Left kidney (tissue), 2 donors: Measurements from ENCODE around the gene KBTBD12. TPM values are rescaled to one million over a fixed set of nuclear protein-coding genes. Genes with fewer than 3 reads are reported as not detected.

Experiments used
- DNase-seq: peaks from one replicate; pipeline ENCODE4 v3.0.0-alpha.2; 2013
- polyA plus RNA-seq: library from polyadenylated mRNA; unstranded; fragments of 120-200 nt; gene quantifications from one replicate; pipeline ENCODE4 v1.2.1, GENCODE V29; 2013; ENCODE audit not compliant: insufficient read length

The KBTBD12 gene
- polyA plus RNA-seq, 1 donor: 1.5 TPM

DNA sequence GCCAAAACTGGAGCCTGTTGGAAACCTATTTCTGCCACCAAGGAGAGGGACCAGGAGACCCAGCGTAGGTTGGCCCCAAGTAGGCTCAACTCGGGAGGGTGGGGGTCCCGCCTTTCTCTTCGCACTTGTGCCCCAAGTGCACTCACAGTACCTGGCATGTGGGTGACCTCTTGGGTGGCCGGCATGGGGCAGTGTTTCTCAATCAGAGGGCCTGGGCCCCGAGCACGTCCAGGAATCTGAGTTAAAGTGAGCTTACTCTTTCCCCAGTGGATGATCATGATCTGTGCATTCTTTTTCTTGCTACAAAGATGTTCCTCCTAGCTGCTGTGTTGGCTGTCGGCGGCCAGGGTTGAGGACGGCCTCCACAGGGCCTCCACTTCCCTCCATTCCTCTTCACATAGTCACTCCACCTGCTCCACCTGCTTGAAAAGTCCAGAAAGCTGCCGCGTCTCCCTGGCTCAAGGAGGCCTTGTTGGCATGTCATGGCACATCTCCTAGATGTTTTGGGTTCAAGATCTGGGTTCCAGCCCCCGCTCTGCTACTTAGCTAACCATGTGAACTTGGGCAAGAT is 70.7 kb downstream of the KBTBD12 start:
- DNase-seq: no peak

DNA sequence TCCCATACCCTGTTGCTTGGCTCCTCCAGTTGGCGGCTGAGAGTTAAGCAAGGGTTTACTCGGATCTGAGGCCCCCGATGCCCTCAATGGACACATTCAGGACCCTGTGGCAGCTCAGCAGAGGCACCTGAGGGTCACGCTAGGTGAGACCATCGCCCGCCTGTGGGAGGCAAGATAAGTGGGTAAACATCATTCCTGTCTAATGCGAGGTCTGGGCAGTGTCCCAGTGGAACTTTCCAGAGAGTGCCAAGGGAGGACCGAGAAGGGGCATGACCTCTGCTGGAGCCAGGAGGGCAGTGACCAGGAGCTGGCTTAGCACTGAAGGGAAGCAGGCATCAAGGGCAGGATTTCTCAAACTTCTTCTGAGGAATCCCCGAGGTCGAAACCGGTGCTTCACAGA is 71.8 kb downstream of the KBTBD12 start:
- DNase-seq: no peak

- DNase-seq: no peak
Measured at GRCh38 chr3:127987309-127987995, 72.4 kb downstream of the KBTBD12 start.

DNA sequence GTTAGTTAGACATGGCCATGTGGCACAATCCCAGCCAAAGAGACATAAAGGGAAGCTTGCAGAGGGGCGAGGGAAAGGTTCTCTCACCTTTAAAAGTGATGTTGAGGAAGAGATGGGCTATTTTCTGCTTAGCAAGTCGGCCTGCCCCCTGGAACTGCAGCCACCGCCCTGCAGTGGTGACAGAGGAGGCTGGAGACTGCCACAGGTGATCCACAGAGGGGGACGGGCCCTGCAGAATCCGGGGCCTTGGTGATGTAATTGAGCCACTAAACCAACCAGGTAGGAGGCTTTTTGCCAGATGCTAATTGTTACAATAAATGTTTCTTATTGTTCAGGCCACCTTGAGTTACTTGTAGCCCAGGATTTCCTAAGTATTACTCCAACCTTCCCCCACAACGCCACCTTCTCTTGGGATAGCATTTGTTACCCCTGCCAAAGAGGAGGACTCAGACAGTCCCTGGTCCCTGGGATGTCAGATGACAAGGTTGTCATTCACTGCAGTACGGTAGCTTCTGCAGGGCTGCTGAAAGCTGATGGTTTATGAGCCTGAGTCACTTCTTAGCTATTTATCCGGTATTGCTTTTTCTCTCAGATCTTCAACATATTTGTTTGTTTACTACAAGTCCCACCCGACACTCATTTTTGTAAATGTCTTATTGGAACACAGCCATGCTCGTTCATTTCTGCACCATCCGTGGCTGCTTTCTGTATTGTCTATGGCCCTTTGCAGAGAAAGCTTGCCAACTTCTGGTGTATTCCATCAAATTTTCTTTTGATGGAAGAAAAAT is 73.9 kb downstream of the KBTBD12 start:
- DNase-seq: no peak

DNA sequence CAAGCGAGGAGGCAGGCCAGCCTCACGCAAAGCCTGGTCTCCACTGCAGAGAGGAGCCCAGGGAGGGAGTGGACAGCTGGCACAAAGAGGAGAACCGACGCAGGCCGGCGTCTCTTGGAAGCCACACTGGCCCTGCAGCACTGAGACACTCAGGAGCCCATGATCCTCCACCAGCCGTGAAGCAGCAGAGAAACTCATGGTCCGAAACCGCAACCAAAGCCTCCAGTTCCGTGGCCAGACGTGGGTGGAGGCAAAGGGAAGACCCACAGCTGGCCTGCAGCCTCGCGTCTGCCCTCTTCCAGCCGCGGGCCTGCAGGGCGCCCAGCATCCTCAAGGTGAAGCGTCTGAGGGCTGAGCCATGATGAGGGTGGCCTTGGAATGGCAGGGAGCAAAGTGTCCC is 75.0 kb downstream of the KBTBD12 start:
- no peak for DNase-seq

- no peak for DNase-seq
Measured at GRCh38 chr3:127990461-127990860, 75.4 kb downstream of the KBTBD12 start.

- no peak for DNase-seq
Measured at GRCh38 chr3:127991251-127991650, 76.2 kb downstream of the KBTBD12 start.

DNA sequence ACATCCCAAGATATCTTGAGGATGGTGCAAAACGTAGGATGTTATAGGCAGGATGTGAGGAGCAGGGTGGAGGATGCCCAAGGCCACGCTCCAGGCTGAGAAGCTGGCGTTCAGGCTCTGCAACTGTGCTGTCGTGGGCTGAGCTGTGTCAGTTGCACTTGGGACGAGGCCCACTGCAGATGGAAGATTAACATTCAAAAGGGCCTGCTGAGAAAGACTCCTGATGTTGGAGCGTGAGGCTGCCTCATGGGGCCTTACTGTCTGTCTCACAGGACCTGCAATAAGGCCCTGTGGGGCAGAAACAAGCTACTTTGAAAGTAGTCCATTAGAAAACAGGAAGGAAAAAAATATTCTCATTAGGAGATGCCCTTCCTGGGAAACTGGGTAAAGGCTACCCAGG is 76.6 kb downstream of the KBTBD12 start:
- DNase-seq: no peak

GRCh38 chr3:127992127-127992526 is 77.1 kb downstream of the KBTBD12 start:
- DNase-seq: no peak

- DNase-seq: no peak
Measured at GRCh38 chr3:127994011-127994410, 79.0 kb downstream of the KBTBD12 start.

DNA sequence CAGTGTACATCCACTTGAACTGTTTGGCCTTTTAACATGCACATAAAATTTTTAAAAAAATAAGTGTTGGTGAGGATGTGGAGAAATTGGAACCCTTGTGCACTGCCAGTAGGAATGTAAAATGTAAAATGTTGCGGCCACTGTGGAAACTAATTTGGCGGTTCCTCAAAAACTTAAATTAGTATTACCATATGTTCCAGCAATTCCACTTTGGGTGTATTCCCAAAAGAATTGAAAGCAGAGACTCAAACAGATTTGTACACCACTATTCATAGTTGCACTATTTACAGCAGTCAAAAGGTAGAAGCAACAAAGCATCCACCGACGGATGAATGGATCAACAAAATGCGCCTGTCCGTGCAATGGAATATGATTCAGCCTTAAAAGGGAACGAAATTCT is 82.0 kb downstream of the KBTBD12 start:
- DNase-seq: no peak

DNA sequence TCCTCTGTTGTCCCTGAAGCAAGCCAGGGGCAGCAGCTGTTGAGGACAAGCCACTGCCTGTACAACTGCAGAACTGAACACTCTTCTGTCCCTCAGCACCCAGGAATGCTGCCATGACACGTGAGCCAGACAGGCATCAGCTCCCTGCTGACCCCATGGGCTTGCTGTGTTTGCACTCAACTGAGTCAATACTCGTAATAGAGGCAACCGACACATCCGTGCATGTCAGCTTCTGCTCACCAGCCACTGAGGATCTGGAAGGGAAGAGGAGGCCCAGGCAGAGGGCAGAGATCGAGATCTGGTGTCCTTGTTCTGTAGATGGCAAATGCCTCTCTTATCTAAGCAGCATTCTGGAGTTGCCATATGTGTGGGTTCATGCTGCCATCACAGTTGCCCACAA is 82.9 kb downstream of the KBTBD12 start:
- DNase-seq: no peak

GRCh38 chr3:127998596-127998995 is 83.6 kb downstream of the KBTBD12 start:
- no peak for DNase-seq

DNA sequence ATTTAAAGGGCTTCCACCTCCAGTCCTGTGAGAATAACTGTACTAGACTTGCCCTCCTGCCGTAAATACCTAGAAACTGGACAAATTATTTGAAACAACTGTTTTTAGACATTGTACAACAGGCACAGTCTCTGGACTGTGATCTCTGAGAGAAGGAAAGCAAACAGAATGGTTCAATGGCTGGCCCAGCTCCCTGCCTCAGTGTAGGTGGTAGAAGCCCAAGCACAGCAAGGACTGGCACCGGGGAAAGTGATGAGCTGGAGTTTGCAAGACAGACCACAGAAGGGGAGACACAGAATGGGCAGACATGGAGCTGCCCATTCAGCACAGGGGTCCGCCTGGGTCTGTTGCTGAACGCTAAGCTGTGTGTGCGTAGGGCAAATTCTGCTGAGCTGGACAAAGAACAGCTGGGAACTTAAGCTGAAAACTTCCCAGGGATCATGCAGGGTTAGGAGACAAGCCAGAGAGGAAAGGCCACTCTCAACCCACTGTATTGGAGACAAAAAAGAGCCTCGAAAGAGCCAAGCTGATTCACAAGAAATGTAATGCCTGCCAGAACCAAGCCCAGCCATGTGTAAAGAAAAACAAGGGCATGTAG is 84.6 kb downstream of the KBTBD12 start:
- no peak for DNase-seq

GRCh38 chr3:128001576-128001975 is 86.5 kb downstream of the KBTBD12 start:
- no peak for DNase-seq

- no peak for DNase-seq
Measured at GRCh38 chr3:128004661-128005060, 89.6 kb downstream of the KBTBD12 start.

DNA sequence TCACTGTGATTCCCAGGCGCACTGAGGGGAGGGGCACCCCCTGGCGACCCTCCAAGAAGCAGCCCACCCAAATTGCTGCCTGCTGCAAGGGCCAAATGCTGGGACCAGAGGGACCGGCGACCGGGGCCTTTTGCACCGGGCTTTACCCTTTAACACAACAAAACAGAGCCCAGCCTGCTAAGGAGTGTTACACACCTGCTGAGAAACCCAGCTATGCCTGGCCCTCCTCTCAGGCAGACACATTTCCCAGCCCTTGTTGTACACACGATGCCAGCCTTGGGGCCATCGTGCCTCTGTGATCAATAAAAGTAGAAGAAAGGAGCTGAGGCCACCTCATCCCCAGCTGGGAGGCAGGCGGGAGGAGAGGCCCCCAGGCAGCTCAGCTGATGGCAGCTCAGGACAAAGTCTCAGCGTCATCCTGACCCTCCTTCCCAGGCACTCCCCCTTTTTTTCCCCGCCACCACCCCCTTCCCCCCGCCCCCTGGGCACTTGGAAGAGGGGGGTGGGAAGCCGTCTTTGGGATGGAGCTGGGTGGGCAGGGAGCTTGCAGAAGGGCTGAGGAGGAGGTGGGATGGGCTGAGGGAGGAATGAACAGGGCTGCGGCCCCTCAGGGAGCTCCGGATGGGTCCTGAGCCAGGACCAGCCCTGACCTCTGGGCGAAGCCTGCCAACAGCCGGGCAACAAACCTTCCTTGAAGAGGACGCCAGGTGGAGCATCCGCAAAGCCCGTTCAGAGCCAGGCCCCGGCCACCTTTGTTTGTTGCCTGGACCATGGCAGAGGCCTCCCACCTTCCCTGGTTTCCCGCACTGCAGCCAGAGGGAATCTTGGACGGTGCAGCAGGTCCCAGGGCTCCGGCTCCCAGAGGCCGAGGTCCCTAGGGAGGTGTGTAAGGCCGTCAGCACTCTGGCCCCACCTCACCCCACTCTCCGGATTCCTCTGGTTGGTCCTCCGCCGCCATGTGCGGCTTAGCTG is 91.3 kb downstream of the KBTBD12 start:
- no peak for DNase-seq

- no peak for DNase-seq
Measured at GRCh38 chr3:128007033-128007424, 92.0 kb downstream of the KBTBD12 start.

DNA sequence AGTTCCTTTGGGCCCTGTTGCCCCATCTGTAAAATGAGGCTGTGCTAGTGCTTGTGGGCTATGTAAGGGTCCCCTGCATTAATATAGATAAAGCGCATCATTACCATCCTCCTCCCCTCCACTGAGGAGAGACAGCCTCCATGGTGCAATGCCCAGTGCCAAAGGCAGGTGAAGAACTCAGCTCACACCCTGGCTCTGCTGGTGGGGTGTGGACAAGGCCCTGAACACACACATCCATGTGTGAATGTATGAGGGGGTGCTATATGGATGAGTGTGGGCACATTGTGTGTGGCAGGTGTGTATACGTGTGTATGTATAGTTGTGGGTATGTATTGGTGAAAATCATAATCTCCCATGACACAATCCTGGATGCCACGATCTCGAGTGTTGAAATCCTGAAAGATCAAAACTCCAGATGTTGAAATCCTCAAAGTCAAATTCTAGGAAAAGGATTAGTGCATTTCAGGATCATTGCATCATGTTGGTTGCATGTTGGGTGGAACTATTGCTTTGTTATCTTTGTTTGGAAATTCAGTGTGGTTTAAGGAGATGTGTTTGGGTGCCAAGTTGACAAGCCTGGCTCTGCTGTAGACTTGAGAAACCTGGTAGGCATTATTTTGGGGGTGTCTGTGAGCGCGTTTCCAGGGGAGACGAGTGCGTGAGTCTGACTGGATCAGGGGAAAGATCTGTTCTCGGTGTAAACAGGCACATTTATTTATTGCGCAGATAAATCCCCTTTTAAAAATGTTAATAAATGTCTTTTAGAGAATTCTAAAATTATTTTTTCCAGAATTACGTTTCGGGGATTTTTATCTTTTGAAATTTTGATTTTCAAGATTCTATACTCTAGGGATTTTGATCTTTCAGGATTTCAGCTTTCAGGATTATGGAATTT is 95.2 kb downstream of the KBTBD12 start:
- no peak for DNase-seq

GRCh38 chr3:128011140-128011539 is 96.1 kb downstream of the KBTBD12 start:
- peak; percentile 71 for DNase-seq

GRCh38 chr3:128012050-128012449 is 97.0 kb downstream of the KBTBD12 start:
- DNase-seq: no peak
